HG03457 (cell line): ENCODE data around the gene BPIFA1.

ENCODE experiments used
- ATAC-seq: cut with Tn5 transposase; IDR thresholded peaks from one replicate; pipeline ENCODE4 v1.9.1; 2021; ENCODE audit warnings: moderate number of reproducible peaks; ENCODE audit not compliant: unreplicated experiment

BPIFA1 gene

DNA sequence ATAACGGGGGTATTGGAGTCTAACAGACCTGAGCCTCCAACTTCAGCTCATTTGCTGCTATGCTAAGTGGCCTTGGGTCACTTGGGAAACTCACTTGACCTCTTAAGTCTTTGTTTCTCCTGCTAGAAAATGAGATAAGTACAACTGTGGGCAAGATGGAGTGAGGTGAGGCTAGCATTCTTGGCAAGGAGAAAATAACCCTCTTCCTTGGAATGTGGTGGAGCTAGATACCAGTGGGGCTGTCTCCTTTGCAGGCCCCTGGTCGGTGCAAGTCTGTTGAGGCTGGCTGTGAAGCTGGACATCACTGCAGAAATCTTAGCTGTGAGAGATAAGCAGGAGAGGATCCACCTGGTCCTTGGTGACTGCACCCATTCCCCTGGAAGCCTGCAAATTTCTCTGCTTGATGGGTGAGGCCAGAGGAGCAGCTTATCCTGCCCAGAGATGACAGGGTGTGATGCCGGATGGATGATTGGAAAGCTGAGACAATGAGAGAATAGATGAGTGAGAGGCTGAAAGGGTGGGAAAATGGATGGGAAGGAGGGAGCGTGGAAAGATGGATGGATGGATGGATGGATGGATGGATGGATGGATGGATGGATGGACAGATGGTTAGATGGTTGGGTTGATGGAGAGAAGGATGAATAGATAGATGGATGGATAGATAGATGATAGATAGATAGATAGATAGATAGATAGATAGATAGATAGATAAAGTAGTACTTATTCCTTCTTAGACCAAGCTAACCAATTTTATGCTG lies 4.4 kb downstream of the BPIFA1 start:
- ATAC-seq, result no peak

DNA sequence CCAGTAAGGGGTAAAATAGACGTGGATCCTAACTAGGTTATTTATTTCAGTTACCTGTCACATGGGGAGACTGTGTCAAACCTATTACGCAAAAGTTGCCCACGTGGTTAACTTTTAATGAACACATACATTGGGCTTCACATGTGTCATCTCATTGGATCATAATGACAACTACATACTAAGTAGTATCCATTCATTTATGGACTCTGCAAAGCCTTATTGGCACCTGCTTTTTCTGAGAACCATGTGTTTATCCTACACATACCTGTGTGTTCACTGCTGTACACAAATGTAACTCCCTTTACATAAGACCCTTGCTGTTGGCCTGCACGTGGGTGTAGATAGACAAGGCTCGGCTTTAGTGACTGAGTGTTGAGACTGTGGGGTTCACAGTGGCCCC lies 5.1 kb downstream of the BPIFA1 start:
- ATAC-seq, result no peak

DNA sequence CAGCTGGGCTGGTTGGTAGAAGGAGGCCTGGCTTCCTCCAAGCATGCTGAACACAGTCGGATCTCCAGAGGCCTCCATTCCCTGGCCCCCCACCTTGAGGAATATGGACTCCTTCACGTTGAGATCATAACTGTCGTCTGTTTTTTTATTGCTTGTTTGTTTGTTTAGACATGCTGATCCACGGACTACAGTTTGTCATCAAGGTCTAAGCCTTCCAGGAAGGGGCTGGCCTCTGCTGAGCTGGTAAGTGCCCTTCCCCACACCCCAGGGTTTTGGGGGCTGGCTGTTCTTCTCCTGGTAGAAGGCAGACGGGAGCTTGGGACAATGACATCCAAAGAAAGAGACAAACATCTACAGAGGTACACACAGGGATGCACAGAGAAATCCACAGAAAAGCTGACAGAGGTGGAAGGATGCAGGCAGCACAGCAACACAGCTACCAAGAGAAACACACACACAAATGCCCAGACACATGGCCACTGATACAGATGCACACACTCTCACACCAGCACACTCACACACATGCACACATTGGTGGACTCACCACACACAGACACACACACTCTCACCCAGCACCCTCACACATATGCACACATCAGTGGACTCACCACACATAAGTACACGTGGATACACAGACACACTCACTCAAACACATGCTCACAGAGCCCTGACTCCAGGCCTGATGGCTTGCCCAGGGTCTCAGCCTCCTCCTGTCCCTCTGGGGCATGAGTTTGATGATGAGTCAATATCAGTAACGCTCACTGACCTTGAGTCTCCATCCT lies 6.7 kb downstream of the BPIFA1 start:
- no peak for ATAC-seq

DNA sequence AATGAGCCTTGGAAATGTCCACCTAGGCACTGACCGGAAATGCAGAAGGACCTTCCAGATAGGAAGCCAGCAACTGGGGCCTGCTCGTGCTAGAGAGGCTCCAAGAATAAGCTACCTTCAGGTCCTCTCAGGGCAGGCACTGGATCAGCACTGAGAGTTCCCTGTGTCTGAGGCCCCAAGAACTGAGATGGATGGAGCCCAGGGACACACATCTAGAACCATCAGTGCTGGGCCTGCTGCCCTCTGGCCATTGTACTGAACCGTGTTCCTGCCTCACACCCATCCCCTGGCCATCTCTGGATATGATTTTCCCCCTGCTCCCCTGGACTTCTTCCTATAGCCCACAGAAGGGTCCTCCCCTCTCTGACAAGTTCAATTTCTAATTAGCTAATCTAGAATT lies 10.3 kb downstream of the BPIFA1 start:
- no peak for ATAC-seq

DNA sequence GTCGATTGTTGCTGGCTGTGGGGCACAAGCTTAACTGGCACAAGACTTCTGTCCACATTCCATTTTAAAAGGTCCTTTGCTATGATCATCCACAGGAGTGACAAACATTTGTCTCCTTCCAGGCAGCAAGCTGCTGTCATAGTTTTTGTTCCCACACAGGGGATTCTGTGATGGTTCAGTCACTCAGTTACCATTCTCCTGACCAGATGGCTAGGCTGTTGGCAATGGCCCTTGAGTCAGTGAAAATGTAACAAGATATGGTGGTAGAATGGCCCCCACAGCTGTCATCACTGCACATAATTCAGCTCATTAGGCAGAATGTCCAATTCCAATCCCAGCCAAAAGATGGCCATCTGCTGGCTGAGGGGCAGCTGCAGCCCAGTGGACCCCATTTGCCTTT lies 13.7 kb downstream of the BPIFA1 start:
- no peak for ATAC-seq

DNA sequence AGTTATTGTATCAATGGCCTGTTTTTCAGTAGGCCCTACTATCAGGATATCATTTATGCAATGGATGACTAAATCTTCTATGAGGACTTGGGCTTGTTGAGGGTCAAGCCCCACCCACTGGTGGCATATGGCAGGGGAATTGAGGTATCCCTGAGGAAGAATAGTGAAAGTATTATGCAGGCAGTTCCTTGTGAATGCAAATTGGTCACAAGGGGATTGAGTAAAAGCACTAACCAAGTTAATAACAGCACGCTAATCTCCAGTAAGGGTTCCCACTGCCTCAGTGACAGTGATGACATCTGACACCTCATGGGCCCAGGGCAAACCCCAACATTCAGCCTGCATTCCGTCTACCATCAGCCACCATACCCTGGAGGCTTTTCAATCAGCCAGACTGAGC lies 14.9 kb downstream of the BPIFA1 start:
- no peak for ATAC-seq

DNA sequence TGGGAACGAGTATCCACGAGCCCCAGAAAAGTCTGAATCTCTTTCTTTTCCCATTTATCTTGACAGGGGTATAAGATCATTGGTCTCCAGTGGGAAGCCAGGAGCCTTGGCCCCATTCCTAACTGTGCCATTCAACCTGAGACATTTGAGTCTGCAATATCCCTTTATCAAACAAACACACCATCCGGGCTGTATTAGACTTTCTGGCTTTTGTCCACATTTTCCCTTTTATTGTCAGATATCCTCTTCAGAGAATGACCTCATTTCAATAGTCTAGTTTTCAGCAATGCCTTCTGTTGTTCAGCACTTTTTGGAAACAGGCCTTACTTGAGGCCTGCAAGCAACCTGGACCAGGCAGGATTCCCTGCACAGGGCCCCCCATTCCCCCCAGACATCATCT lies 15.7 kb downstream of the BPIFA1 start:
- no peak for ATAC-seq

DNA sequence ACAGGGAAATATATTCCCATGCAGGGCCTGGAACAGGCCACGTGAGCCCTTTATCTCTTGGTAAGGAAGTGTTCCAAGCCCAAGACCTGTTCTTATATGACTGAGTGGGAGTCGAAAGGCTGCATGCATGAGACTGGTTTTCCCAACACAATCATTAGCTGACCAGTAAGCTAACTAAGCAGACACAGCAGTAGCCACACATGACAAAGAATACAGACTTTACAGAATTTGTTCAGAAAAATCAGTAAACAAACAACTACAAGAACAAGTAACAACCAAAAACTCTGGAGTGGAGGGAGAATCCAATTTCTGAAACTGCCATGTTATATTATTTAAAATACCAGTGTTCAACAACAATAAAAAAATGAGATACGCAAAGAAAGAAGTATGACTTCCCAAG lies 16.7 kb downstream of the BPIFA1 start:
- ATAC-seq, result no peak

DNA sequence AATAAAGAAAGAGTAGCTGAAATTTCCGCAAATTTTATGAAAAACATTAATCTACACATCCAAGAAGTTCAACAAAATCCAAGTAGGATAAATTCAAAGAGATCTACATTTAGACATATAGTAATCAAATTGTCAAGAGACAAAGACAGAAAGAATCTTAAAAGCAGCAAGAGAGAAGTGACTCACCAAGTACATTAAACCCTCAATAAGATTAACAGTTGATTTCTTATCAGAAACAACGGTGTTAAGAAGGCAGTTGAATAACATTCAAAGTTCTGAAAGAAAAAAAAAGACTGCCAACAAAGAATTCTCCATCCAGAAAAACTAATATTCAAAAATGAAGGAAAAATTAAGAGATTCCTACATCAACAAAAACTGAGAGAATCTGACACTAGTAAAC lies 19.2 kb downstream of the BPIFA1 start:
- ATAC-seq, result no peak

DNA sequence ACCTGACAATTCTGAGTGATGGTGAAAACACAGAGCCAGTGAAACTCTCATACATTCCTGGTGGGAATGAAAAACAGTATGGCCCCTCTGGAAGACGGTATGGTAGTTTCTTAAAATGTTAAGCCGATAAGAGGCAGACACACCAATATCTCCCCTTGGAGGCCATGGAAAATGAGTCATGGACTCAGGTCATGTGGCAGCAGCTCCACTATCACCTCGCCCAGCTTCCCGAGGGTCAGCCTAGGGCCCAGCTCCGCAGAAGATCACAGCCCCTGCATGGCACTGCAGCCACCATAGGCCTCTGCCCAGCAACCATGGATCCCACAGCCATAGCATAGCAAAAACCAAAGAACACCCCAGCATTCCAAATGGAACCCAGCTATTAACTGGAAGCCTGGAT lies 21.4 kb downstream of the BPIFA1 start:
- ATAC-seq, result no peak

DNA sequence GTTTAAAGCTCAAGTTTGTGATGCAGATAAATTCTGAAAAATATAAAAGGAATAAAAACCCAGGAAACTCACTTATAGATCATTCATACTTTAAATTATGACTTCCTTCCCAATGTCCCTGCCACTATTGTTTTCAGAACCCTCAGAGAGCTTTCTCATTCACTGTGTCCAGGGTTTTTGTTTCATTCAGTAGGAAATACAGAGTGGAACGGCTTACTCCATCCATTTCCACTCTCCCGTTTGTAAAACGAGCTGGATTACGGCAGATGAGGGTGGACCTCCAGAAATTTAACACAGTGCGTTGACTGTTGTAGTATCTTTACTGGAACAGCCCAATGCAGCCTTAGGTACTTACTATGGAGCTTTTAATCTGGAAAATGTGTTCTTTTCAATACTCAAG lies 23.6 kb downstream of the BPIFA1 start:
- ATAC-seq, result no peak

DNA sequence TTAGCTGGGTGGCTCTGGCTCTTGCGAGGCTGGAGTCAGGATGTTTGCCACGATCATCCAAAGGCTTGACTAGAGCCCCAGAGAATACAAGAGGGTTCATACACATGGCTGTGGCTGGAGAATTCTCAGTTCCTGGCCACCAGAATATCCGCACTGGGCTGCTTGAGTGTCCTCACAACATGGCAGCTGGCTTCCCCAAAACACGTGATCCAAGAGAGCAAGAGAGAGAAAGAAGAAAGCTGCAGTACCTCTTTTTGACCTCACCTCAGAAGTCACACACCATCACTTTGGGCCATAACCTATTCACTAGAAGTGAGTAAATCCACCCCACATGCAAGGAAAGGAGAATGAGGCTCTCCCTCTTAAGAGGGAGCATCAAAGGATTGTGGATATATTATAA lies 25.7 kb downstream of the BPIFA1 start:
- no peak for ATAC-seq

DNA sequence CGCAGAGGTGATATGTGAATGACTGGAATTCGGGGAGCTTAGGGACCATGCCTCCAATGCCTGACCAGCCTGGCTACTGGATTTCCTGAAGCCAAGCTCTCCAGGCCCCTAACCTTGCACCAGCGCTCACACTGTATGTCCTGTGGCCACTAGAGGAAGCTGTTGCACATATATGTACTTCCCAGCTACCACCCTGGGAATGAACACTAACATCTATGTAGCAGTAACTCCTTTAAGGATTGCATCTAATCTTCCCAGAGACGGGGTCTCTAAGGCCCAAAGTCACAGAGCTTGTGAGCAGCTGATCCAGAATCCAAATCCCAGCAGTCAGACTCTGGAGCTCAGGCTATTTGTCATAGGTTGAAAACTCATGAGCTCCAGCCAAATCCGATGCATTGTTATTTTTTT lies 26.9 kb downstream of the BPIFA1 start:
- no peak for ATAC-seq

DNA sequence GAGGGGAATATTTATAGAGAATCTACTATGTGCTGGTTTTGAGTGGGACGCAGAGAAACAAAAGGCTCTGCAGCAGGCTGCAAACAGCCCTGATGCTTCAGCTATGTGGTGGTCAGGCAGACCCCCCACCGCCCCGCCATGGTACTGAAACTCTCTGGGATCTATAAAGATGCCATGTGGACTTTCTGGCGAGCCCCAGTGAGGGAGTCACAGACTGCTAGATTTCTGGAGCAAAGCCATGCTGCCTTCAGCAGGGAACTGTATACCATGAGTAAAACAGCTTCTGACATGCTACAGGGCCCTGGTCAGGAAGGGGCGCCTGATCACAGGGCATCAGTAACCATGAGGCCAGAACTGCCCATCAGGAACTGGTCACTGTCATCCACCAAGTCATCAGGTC lies 28.0 kb downstream of the BPIFA1 start:
- ATAC-seq, result no peak

DNA sequence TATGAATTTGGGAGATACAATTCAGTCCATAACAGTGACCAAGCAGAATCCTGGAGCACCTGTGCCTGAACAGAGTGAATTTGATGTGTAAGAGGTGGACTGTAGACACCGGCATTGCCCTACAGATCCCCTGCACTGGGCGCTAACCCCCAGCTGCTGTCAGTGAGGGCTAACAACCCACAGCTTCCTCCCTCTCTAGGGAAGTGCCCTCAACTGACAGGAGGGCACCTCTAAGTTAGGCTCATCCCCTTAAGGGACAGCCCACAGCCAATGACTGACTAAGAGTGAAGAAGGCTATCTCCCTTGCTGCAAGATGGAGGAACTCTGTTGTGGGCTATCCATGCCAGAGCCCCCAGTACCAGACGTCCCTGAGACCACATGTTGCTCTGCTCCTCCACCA lies 31.9 kb downstream of the BPIFA1 start:
- no peak for ATAC-seq

DNA sequence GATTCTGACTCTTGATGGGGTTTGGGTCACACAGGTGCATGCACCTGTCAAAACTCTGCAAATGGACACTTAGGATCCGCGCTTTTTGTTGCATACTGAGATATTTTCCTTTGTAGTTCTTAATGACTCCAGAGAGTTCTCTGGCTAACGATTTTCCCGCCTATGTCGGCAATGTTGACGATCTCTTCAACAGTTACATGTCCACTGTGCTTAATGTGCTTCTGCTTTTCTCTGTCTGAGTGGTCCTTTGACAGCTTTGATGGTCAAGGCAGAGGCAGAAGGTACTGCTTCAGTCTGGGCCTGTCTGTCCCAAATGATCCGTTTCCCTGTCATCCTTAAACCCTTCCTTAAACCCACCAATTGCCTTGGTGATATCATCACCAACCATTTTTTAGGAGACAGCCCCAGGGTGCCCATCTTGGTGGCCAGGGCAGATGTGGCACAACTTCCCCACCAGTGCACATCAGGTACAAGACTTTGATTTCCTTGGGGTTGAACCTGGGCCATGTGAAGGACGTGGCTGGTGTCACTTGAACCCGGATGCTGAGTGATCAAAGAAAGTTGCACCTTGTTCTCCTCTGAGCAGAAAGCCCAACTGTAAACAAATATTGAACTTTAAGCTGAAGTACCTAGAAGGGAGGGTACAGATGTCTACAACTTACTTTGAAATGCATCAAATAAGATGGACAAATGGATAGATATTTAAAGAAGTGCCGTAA lies 36.5 kb downstream of the BPIFA1 start:
- no peak for ATAC-seq

DNA sequence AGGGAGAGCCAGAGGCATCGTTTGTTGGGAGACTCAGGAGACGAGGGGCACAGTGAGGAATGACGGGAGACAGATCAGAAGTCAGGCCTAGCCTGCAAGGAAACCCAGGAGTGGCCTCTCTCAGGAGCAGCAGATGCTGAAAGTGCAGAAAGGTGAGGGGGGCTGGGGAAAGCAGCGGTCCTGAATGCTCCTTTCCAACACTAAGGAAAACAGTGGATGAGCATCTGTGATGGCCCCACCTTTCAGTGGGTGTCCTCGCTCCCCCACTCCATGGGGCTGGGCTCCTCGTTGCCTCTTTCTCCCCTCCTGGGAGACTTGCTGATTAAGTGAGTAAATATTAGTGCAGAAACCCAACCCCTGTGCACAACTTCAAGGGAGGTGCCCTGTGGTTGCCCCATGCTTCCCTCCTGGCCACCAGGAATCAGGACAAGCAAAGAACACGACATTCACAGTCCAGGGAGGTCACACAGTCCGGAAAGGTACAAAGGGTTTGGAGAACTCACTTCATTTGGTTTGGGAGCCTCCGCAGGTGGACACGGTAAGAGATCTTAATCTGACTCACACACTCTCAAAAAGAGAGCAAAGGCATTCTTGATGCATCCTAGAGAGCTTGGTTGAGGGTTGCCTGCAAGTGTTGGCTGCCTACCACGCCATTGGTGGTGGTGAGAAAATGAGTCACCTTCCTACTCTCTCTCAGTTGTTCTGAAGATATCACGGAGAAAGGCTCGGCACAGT lies 37.5 kb downstream of the BPIFA1 start:
- ATAC-seq, result no peak

DNA sequence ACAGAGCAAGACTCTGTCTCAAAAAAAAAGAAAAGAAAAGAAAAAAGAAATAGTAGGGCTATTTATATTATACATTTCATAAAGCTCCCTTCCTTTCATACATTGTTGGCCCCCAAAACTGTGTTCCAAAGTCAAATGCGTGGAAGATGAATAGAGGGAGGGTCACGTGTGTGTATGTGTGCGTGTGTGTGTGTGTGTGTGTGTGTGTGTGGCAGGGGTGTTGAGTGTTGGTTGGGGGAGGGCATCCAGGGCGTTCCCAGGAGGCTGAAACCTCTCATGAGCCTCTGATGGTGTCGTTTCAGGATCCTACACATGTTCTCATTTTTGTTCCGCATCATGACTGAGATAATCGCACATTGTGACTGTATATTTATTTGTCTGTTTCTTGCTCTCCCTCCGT lies 39.4 kb downstream of the BPIFA1 start:
- ATAC-seq, result no peak

DNA sequence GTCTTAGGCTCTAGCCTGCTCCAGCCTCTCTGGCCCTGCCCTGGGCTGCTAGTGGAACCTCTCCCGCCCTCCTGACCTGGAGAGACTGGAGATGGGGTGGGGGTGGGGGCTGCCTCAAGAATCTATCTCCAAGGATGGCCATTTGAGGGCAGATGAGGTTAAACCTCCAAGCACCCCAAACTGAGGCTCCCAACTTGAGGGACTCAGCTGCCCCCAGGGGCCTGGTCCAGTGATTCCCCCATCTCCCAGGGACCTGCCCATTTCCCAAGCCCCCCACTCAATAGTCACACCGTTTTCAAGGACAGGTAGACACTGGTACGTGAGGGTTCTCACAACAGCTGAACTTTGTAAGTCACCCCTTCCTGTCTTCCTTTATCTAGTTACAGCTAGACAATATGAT lies 40.1 kb downstream of the BPIFA1 start:
- no peak for ATAC-seq

DNA sequence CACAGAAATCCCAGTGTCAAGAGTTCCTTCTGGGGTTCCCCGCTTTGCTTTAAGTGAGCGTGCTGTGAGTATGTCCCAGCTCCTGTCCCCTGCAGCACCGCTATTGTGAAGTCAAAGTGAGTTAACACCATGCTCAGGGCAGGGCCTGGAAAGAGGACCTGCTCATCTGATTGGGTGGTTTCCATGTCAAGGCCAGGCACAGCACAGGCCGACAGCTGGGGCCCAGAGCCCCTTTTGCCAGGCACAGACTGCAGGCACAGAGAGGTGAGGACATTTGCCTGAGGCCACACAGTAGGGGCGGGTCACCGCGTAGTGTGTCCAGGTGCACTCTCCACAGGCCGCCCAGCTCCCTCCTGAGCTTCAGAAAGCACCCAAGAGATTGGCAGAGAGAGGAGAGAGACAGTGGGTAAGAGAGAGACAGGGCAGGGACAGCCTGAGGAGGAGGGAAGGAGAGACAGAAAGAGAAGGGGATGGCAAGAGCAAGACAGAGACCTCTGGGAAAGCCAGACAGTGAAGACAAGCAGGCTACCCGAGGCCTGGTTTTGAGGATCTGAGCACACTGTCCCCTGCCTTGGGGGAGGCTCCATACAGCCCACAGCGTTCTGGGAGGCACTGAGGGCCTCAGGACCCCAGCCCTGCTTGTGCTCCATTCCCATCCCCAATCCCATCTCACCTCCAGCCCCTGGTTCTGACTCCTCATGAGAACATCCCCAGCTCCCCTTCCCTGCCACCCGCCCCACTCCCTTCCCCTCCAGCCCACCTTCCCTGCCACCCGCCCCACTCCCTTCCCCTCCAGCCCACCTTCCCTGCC lies 40.7 kb downstream of the BPIFA1 start:
- ATAC-seq, result no peak
